Mammary epithelial cell (primary cell): Measurements from ENCODE around the gene SCGB1A1.

Source experiments
- EZH2 ChIP-seq: IDR thresholded peaks from 2 replicates; pipeline ENCODE4 v1.6.1; 2012; ENCODE audit warnings: low read length, inconsistent platforms, borderline replicate concordance
- TF ChIP-seq, protein P1 (sequence below), 2 donors: IDR thresholded peaks in 1 of 2; conservative IDR thresholded peaks in 1 of 2; 2 replicates each; pipeline ENCODE4 v1.5.1; 2011 to 2012; ENCODE audit warnings: inconsistent platforms in 2 of 2, low read length in 2 of 2, mild to moderate bottlenecking in 2 of 2, control low read depth in 1 of 2, low read depth in 1 of 2; ENCODE audit not compliant: insufficient read depth in 1 of 2; ENCODE audit errors: extremely low read depth in 1 of 2

DNA sequence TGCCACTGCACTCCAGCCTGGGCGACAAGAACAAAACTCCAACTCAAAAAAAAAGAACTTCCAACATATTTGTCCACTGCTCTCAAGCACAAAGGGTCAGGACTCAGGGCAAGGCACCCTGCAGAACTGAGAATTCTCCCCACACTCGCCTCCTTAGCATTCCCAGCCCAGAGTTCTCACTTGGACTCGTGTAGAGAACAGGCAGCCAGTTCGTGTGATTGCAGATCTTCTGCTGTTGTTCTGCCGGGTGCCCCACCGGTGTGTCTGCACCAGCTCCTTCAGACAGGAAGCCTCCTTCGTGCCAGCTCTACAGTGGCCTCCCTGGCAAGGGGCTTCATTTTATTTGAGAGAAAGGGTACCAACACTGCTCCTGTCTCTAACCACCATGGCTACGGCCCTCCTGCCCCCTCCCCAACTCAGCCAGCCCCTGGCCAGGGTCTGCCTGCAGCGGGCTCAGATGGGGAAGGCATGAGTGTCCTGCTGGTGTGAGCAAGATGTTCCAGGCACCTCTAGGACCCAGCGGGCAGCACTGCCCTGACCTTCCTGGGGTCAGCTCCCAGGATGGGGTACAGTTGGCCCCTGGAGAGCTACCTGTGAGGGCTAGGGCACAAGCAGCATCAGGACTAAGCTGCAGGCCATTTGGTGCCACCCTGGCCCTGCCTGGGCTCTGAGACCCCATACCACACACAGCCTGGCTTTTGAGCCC, 19.5 kb upstream of the SCGB1A1 start:
- TF ChIP-seq, protein P1, sequence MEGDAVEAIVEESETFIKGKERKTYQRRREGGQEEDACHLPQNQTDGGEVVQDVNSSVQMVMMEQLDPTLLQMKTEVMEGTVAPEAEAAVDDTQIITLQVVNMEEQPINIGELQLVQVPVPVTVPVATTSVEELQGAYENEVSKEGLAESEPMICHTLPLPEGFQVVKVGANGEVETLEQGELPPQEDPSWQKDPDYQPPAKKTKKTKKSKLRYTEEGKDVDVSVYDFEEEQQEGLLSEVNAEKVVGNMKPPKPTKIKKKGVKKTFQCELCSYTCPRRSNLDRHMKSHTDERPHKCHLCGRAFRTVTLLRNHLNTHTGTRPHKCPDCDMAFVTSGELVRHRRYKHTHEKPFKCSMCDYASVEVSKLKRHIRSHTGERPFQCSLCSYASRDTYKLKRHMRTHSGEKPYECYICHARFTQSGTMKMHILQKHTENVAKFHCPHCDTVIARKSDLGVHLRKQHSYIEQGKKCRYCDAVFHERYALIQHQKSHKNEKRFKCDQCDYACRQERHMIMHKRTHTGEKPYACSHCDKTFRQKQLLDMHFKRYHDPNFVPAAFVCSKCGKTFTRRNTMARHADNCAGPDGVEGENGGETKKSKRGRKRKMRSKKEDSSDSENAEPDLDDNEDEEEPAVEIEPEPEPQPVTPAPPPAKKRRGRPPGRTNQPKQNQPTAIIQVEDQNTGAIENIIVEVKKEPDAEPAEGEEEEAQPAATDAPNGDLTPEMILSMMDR (conservative IDR thresholded peaks at IDR 0.05 in 1 of 2, IDR thresholded peaks at IDR 0.05 in 1 of 2; ENCODE audit: extremely low read depth in 1 of 2, insufficient read depth in 1 of 2, low read depth in 1 of 2, low read length in 2 of 2) = no peak
- TF ChIP-seq EZH2 = no peak
